Mucosa of descending colon (tissue), 3 donors: Measurements from ENCODE around the gene NEGR1. TPM values are rescaled to one million over a fixed set of nuclear protein-coding genes. Genes with fewer than 3 reads are reported as not detected.
"Not testable (repeated sequence)": the region's sequence is repeated elsewhere in the genome, so short reads cannot be mapped to it uniquely, and the experiment has no call there.

Source experiments
- ATAC-seq: fragments of 200-7000 bp; cut with Tn5 transposase; one replicate; pipeline ENCODE4 v1.9.1; 2020; ENCODE audit warnings: mild to moderate bottlenecking, moderate library complexity
- DNase-seq, 3 donors: peaks; one replicate each; pipeline ENCODE4 v3.0.0-alpha.2; 2020
- H3K36me3 ChIP-seq: fragments of 200-600 bp; one replicate; pipeline ENCODE4 v1.8.0; 2021; ENCODE audit warnings: low read depth, mild to moderate bottlenecking
- H3K4me1 ChIP-seq: fragments of 200-600 bp; one replicate; pipeline ENCODE4 v1.8.0; 2021; ENCODE audit warnings: low read depth, mild to moderate bottlenecking
- H3K4me3 ChIP-seq: fragments of 200-600 bp; one replicate; pipeline ENCODE4 v1.8.0; 2021; ENCODE audit warnings: mild to moderate bottlenecking
- H3K9me3 ChIP-seq: fragments of 200-600 bp; one replicate; pipeline ENCODE4 v1.8.0; 2021; ENCODE audit warnings: mild to moderate bottlenecking
- CTCF ChIP-seq: fragments of 200-600 bp; IDR thresholded peaks from one replicate; pipeline ENCODE4 v1.8.0; 2022; ENCODE audit warnings: antibody characterized with exemption, mild to moderate bottlenecking
- intact Hi-C, 2 donors: fragments of 100-400 bp; cut with DNase I in 1 of 2; cut with micrococcal nuclease in 1 of 2; formaldehyde crosslinking; loops; one replicate each; pipeline versions ENCODE4 v1.11.0 to v1.11.1; 2022; cut with DNase I, micrococcal nuclease
- total RNA-seq, 3 donors: library from RNA; stranded (reverse); fragmentation: NEBNext Ultra II Directional in 2 of 3; extraction: Animal tissue kit (Norgen Biotek cat#: 25700) in 2 of 3; gene quantifications; one replicate each; pipeline versions ENCODE4 v1.2.1 to v1.2.4, GENCODE V29; 2021 to 2023
- donor health status: DM: no; HTN: no; CAD: no; lungs with moderate emphysema.
- donor health status: DM: no; HTN: no; CAD: no.
- donor health status: DM: no; HTN: yes; CAD: no.

The NEGR1 gene
- total RNA-seq, 3 donors from 2014 or later: 2.3 to 47.9 (median 8.0) TPM

- Histone ChIP-seq H3K36me3 (no peaks in the 10 kb centered on the region), H3K4me3 (no peak overlapping the region), H3K4me1 (no peaks in the 10 kb centered on the region), H3K9me3 (no peaks in the 10 kb centered on the region)
- DNase-seq (no peak), ATAC-seq (no peak)
- intact Hi-C loops: no loop called here
- no peak for TF ChIP-seq CTCF
Measured at GRCh38 chr1:72280131-72280530, 2.2 kb downstream of the NEGR1 start.

GRCh38 chr1:72278461-72278860 lies 3.9 kb downstream of the NEGR1 start:
- no peaks in the 10 kb centered on the region for H3K9me3 ChIP-seq
- H3K4me3 ChIP-seq: no peak overlapping the region
- intact Hi-C loops: no loop called here
- no peaks in the 10 kb centered on the region for H3K36me3 ChIP-seq
- TF ChIP-seq CTCF: no peak
- no peaks in the 10 kb centered on the region for H3K4me1 ChIP-seq
- DNase-seq (no peak), ATAC-seq (no peak)

GRCh38 chr1:72271555-72272085 lies 10.7 kb downstream of the NEGR1 start:
- TF ChIP-seq CTCF: no peak
- no peaks in the 10 kb centered on the region for H3K4me1 ChIP-seq
- intact Hi-C loops: no loop called here
- H3K4me3 ChIP-seq: no peak overlapping the region
- no peaks in the 10 kb centered on the region for H3K9me3 ChIP-seq
- no peak for ATAC-seq
- no peak for DNase-seq
- H3K36me3 ChIP-seq: no peaks in the 10 kb centered on the region

GRCh38 chr1:72262735-72263134 lies 19.6 kb downstream of the NEGR1 start:
- no peaks in the 10 kb centered on the region for H3K36me3 ChIP-seq
- H3K4me3 ChIP-seq: no peak overlapping the region
- ATAC-seq: no peak
- TF ChIP-seq CTCF: no peak
- no peaks in the 10 kb centered on the region for H3K4me1 ChIP-seq
- H3K9me3 ChIP-seq: no peaks in the 10 kb centered on the region
- DNase-seq: no peak
- intact Hi-C loops: no loop called here

GRCh38 chr1:72253132-72253531 lies 29.2 kb downstream of the NEGR1 start:
- TF ChIP-seq CTCF: no peak

GRCh38 chr1:72241397-72241796 lies 40.9 kb downstream of the NEGR1 start:
- no peaks in the 10 kb centered on the region for H3K36me3 ChIP-seq
- no peaks in the 10 kb centered on the region for H3K9me3 ChIP-seq
- DNase-seq (no peak), ATAC-seq (no peak)
- no peak for TF ChIP-seq CTCF
- no peaks in the 10 kb centered on the region for H3K4me1 ChIP-seq
- intact Hi-C loops: no loop called here
- no peak overlapping the region for H3K4me3 ChIP-seq

More at GRCh38 chr1:72253132-72253531, 29.2 kb downstream of the NEGR1 start:
- H3K36me3 ChIP-seq: no peaks in the 10 kb centered on the region
- H3K4me1 ChIP-seq: no peaks in the 10 kb centered on the region
- DNase-seq (no peak), ATAC-seq (no peak)
- H3K4me3 ChIP-seq: no peak overlapping the region
- intact Hi-C loops: no loop called here
- H3K9me3 ChIP-seq: no peaks in the 10 kb centered on the region

GRCh38 chr1:72235931-72236330 lies 46.4 kb downstream of the NEGR1 start:
- DNase-seq, intact Hi-C loops, H3K4me1 ChIP-seq, H3K9me3 ChIP-seq, H3K4me3 ChIP-seq, H3K36me3 ChIP-seq, ATAC-seq: not testable (repeated sequence)
